GM21423 (cell line): ENCODE measurements around the gene TRHDE.

Experiments
- ATAC-seq: cut with Tn5 transposase; IDR thresholded peaks from one replicate; pipeline ENCODE4 v1.9.1; 2021; ENCODE audit warnings: mild to moderate bottlenecking, moderate library complexity; ENCODE audit not compliant: unreplicated experiment

Gene TRHDE

GRCh38 chr12:72307229-72307628 lies 35.1 kb downstream of the TRHDE start:
- ATAC-seq, result no peak

- no peak for ATAC-seq
Measured at GRCh38 chr12:72311946-72312345, 39.8 kb downstream of the TRHDE start.

DNA sequence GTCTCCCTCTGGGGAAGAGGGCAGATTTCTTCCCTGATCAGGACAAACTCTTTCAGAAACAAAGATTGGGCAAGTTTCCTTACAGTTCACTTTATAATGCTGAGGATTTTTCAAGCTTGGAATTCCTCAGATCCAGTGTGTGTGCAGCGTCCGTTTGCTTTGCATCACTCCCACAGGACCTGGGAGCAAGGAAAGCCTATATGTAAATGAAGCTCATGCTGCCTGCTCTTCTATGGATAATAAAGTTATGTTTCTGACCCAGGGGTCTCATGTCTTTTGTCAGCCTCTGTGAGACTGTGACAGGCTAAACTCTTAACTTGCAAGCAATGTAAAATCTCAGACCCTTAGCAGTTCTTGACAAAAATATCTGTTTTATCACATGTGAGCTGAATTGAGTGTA lies 41.6 kb downstream of the TRHDE start:
- no peak for ATAC-seq

DNA sequence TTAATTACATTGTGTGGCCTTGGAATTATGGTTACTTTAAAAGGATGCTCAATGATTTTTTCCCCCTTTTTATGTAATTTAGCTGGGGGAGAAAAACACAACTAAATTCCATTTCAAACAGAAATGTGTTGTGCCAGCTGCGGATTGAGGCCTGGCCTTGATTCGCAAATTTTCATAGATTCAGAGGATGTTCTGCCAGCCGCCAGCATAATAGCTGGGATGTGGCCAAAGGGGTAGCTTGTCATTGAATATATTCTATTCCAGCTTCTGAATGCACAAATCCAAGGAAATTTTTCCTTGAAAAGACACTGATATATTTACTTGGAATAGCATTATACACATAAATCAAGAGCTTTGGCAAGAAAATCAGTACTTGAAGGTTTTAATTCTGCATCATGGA lies 43.7 kb downstream of the TRHDE start:
- no peak for ATAC-seq

- ATAC-seq, result no peak
Measured at GRCh38 chr12:72318341-72318740, 46.2 kb downstream of the TRHDE start.

- no peak for ATAC-seq
Measured at GRCh38 chr12:72323881-72324280, 51.7 kb downstream of the TRHDE start.

- no peak for ATAC-seq
Measured at GRCh38 chr12:72330301-72330700, 58.1 kb downstream of the TRHDE start.

DNA sequence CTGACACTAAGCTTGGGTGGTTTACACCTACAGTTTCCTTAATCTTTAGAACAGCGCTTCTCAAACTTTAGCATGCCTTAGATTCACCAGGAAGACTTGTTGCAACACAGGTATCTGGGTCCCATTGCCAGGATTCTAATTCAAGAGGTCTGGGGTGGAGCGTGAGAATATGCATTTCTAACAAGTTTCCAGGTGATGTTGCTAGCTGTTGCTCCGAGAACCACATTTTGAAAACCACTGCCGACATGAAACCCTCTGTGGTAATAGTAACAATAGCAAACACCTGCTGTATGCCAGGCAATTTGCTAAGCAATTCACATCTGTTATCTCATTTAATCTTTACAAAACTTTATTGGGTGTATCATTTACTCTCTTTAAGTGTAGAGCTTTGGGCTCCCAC lies 58.6 kb downstream of the TRHDE start:
- ATAC-seq, result no peak

GRCh38 chr12:72337382-72337781 lies 65.2 kb downstream of the TRHDE start:
- no peak for ATAC-seq

GRCh38 chr12:72337946-72338345 lies 65.8 kb downstream of the TRHDE start:
- ATAC-seq, result no peak

GRCh38 chr12:72338437-72338836 lies 66.3 kb downstream of the TRHDE start:
- ATAC-seq, result no peak

DNA sequence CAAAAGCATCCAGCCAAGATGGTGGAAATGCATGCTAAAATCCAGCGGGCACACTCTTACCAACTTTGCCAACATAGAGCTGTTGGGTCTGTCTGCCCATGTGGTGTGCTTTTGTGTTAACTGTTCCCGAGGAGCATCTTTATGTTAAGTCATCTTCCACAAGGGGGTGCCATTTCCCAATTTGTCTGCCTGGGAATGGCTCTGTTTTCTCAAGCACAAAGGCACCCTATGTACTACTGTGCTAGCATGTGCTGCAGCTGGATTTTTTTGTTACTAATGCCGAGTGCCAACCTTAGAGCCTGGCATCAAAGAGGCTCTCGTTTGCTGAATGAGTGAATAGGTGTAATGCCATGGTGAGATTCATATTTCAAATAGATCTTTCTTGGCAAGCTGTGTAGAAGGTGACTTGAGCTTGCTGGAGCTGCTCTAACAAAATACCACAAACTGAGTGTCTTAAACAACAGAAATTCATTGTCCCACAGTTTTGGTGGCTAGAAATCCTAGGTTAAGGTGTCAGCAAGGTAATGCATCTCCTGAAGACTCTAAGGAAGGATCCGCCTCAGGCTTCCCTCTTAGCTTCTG lies 74.3 kb downstream of the TRHDE start:
- ATAC-seq, result peak; percentile 87

DNA sequence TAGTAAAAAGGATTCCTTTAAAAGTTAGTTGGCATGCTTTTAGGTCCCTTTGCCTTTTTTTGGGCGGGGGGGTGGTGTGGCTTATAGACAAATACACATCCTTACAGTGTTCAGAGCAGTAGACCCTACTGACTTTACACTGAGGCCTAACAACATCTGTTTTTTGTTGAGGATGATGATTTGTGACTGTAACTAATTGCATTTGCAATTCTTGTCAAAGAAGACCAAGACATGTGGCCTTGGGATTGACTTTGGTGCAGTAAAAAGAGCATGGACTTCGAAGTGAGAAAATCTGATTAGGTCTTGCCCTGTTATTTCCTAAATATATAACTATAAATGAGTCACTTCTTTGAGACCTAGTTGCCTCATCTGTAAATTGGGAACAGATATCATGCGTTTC lies 77.3 kb downstream of the TRHDE start:
- ATAC-seq, result no peak

DNA sequence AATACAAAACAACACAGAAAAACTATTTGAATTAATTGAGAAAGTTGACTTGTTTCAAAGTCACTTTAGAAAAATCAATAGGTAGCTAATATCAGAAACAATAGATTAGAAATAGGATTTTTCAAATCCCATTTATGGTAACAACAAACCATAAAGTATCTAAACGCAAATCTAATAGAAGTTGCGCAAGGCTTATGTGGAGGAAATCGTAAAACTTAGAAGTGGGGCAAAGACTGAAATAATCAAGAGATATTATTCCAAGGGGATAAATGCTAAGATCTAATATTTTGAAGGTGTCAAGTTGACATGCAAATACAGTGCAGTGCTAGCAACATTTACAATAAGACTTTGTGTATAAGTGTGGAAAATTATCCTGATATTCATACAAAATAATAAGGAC lies 87.2 kb downstream of the TRHDE start:
- no peak for ATAC-seq

DNA sequence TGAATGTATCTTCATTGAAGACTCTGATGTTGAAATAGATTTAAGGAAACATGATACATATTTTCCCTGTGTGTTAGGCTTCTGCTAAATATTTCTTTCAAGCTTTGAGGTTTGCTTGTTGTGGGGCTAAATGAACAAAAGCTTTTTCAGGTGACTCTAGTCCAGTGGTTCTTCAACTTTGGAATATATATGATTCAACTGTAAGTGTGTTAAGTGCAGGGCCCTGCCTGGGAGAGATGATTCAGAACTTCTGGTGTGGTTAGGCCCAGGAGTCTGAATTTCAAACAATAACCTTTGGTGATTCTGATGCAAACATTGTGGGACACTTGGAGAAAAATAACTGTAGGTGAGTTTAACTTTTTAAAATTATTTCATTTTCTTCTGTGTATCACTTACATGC lies 93.0 kb downstream of the TRHDE start:
- no peak for ATAC-seq

- ATAC-seq, result no peak
Measured at GRCh38 chr12:72366255-72366654, 94.1 kb downstream of the TRHDE start.

DNA sequence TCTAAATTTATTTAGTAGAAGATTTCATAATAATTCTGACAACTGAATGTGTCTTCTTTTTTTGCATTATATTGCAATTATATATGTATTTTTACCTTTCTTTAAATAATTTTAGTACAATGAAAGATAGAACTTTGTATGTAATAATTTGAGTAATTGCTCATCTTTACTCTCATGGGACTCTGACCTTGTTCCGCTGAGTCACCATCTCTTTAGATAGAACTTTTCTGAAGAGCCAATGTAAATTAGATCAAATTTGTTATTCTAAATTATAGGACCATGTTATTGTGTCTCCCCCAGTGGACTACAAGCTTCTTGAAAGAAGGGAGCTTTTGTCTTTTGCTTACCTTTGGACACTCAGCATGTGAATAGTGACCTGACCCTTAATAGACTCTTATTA lies 96.1 kb downstream of the TRHDE start:
- no peak for ATAC-seq

DNA sequence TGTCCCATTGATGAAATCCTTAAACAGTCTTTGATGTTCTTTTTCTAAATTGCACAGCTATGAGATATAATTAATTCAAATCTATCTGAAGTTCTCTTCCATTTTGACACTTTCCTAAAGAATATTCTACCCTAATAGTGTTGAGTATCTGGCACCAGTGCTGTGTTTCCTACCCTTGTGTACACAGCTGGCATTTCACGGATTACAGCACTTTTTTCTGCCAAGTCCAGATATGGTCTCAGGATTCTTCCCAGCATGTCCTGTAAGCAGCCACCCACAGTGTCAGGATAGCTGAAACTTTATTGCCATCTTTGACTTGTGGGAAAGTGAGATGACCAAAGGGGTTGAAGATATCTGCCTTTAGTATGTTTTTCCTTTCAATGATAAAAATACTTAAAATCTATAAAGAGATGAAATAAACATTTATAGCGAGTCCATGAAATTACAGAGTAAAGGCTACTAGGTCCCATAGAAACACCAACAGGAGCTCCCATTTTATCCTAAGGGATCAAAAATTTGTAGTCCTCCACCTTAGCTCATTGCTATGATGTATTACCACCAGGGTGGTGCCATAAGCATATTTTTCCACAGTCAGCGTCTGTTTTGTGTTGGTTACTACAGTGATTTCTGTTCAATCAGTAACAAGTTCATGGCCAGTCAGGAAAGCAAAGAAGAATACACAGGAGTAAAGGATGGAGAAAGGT lies 96.7 kb downstream of the TRHDE start:
- ATAC-seq, result no peak

GRCh38 chr12:72369423-72369959 lies 97.3 kb downstream of the TRHDE start:
- ATAC-seq, result no peak

DNA sequence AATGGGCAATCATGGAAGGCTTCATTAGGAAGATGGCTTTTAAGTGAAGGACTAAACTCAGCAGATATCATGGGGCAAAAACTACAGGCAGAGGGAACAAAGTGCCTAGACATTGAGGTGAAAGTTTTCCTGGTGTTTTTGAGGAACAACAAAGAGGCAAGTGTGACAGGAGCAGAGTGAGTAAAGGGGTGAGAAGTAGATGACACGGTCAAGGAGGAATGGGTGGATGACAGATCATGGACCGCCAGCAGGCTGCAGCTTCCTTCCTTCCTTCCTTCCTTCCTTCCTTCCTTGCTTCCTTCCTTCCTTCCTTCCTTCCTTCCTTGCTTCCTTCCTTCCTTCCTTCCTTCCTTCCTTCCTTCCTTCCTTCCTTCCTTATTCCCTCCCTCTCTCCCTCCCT lies 108.3 kb downstream of the TRHDE start:
- ATAC-seq, result no peak

DNA sequence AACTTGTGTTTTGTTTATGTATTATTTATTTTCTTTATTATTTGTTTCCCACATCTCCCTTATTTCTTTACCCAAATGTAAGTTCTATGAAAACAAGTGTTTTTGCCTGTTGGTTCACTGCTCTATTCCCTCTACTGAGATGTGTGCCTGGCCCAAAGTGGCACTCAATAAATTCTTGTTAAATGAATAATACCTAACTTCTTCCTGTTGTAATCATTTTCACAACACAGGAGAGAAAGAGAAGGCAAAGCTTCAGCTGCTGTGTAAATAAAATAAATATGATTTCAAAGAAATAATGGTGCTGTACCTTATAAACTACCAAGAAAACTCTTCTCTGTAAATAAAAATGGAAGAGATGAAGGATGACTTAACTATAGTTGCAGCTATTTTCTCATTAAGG lies 116.2 kb downstream of the TRHDE start:
- ATAC-seq, result no peak

- no peak for ATAC-seq
Measured at GRCh38 chr12:72390146-72390545, 118.0 kb downstream of the TRHDE start.

- no peak for ATAC-seq
Measured at GRCh38 chr12:72406111-72406510, 133.9 kb downstream of the TRHDE start.
